Left lung (tissue), 10 donors: ENCODE data around the gene NUDT9. TPM values are rescaled to one million over a fixed set of nuclear protein-coding genes. Genes with fewer than 3 reads are reported as not detected.
A peak's percentile ranks its signal among the peaks of the same experiment; 100 is the strongest.
"Not testable (repeated sequence)": the region's sequence is repeated elsewhere in the genome, so short reads cannot be mapped to it uniquely, and the experiment has no call there.

ENCODE experiments used
- ATAC-seq: fragments of 200-7000 bp; cut with Tn5 transposase; one replicate; pipeline ENCODE4 v1.9.1; 2020; ENCODE audit warnings: moderate library complexity
- DNase-seq, 4 donors: peaks; one replicate each; pipeline ENCODE4 v3.0.0-alpha.2; 2013 to 2020
- H3K27ac ChIP-seq, 2 donors: fragments of 200-600 bp; sonication (generic) in 1 of 2; one replicate each; pipeline versions ENCODE4 v1.5.0 to v1.8.0; 2020 to 2021
- H3K27me3 ChIP-seq, 2 donors: fragments of 200-600 bp; sonication (generic) in 1 of 2; one replicate each; pipeline versions ENCODE4 v1.5.0 to v1.8.0; 2020 to 2021
- H3K36me3 ChIP-seq, 2 donors: fragments of 200-600 bp; sonication (generic) in 1 of 2; one replicate each; pipeline versions ENCODE4 v1.5.0 to v1.8.0; 2020 to 2021
- H3K4me1 ChIP-seq, 2 donors: fragments of 200-600 bp; one replicate each; pipeline ENCODE4 v1.8.0; 2021
- H3K4me3 ChIP-seq, 2 donors: fragments of 200-600 bp; sonication (generic) in 1 of 2; one replicate each; pipeline versions ENCODE4 v1.5.0 to v1.8.0; 2020 to 2021; ENCODE audit warnings: mild to moderate bottlenecking in 1 of 2
- H3K9me3 ChIP-seq, 2 donors: fragments of 200-600 bp; sonication (generic) in 1 of 2; one replicate each; pipeline versions ENCODE4 v1.5.0 to v1.8.0; 2020 to 2021
- intact Hi-C, 2 donors: fragments of 100-400 bp; cut with DNase I; formaldehyde crosslinking; loops; one replicate each; pipeline versions ENCODE4 v1.11.2 to v1.14.2; 2022
- polyA plus RNA-seq, 6 donors: library from polyadenylated mRNA; unstranded; fragments of 120-200 nt; gene quantifications; one replicate each; pipeline ENCODE4 v1.2.1, GENCODE V29; 2013; ENCODE audit not compliant: insufficient read length in 6 of 6
- total RNA-seq, 2 donors: library from RNA; stranded (reverse); fragmentation: NEBNext Ultra II Directional; extraction: Animal tissue kit (Norgen Biotek cat#: 25700); gene quantifications; one replicate each; pipeline ENCODE4 v1.2.1, GENCODE V29; 2021
- TF ChIP-seq, protein P1 (sequence below), 2 donors: fragments of 200-600 bp; sonication (generic) in 1 of 2; IDR thresholded peaks; one replicate each; pipeline versions ENCODE4 v1.5.0 to v1.8.0; 2021; ENCODE audit warnings: antibody characterized with exemption in 2 of 2
- donor health status: DM: no; HTN: yes; CAD: no.
- donor health status: DM: no; HTN: no; CAD: no.

NUDT9 gene
- total and polyA plus RNA-seq, 8 donors: 42.5 to 53.8 (median 49.2) TPM

DNA sequence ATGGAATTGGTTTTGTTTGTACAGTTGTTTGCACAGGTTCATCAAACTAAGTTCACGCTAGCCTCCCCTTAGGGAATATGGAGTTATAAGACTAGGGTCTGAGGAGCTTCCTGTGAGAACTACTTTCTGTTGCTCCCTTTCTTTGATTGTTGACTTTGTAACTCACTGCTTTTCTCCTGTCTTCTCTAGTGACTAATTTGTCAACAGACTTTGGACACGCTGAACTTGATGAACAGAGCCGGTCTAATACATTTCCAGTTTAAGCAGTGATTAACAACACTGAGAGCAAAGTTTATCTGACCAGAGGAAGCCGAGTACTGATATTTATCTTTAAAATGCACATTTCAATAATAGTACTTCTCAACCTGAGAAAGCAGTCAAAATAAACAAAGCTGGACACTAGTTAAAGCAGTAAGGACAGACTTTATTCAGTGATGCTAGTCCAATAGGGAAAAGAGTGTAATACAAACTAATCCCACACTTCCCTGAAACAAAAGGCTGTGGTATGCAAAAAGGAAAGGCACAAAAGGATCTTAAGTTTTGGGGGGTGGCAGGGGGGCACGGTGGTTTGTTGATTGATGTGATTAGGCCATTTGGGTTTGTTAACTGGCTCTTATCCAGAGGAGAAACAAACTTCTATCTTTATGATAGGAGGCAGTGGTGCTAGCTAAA is 2.7 kb upstream of the NUDT9 start:
- Histone ChIP-seq H3K9me3 (no peaks in the 10 kb centered on the region), H3K4me3 (no peak overlapping the region), H3K36me3 (no peaks in the 10 kb centered on the region), H3K27ac (no peak overlapping the region), H3K4me1 (peaks cover 1 to 23% of the 10 kb centered on the region in 2 donors), H3K27me3 (no peaks in the 10 kb centered on the region)
- TF ChIP-seq, protein P1, sequence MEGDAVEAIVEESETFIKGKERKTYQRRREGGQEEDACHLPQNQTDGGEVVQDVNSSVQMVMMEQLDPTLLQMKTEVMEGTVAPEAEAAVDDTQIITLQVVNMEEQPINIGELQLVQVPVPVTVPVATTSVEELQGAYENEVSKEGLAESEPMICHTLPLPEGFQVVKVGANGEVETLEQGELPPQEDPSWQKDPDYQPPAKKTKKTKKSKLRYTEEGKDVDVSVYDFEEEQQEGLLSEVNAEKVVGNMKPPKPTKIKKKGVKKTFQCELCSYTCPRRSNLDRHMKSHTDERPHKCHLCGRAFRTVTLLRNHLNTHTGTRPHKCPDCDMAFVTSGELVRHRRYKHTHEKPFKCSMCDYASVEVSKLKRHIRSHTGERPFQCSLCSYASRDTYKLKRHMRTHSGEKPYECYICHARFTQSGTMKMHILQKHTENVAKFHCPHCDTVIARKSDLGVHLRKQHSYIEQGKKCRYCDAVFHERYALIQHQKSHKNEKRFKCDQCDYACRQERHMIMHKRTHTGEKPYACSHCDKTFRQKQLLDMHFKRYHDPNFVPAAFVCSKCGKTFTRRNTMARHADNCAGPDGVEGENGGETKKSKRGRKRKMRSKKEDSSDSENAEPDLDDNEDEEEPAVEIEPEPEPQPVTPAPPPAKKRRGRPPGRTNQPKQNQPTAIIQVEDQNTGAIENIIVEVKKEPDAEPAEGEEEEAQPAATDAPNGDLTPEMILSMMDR (IDR thresholded peaks at IDR 0.05): no peak
- no peak for ATAC-seq
- intact Hi-C loops: no loop called here
- no peak for DNase-seq

DNA sequence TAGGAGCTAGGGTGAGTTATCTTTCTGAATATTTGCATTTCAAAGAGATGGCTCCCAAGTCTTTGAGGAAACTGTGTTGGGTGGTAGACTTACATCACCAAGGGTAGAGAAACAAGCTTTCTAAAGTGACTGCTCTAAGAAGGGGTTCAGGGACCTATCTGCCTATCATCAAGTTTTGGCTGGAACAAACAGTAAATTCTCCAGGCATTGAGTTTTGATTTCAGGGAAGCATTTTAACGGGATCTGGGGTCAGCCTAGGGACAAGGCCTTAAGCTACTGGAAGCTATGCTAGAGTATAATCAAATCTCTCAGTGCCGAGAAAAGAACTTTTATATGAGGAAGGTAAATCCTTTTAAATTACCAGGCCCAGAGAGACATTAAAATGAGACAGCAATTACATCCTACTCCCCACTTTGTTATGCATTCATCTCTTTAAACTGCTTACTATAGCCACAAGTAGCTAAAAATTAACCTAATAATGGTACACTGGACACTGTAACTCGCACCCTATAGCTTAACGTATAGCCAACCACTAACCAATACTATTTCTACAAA is 2.0 kb upstream of the NUDT9 start:
- intact Hi-C loops: no loop called here
- TF ChIP-seq, protein P1 (IDR thresholded peaks at IDR 0.05): no peak
- H3K4me3 ChIP-seq: no peak overlapping the region
- no peaks in the 10 kb centered on the region for H3K9me3 ChIP-seq
- H3K4me1 ChIP-seq: peaks cover 2 to 23% of the 10 kb centered on the region in 2 donors
- no peaks in the 10 kb centered on the region for H3K36me3 ChIP-seq
- ATAC-seq (no peak), DNase-seq (no peak)
- H3K27me3 ChIP-seq: no peaks in the 10 kb centered on the region
- no peak overlapping the region for H3K27ac ChIP-seq

DNA sequence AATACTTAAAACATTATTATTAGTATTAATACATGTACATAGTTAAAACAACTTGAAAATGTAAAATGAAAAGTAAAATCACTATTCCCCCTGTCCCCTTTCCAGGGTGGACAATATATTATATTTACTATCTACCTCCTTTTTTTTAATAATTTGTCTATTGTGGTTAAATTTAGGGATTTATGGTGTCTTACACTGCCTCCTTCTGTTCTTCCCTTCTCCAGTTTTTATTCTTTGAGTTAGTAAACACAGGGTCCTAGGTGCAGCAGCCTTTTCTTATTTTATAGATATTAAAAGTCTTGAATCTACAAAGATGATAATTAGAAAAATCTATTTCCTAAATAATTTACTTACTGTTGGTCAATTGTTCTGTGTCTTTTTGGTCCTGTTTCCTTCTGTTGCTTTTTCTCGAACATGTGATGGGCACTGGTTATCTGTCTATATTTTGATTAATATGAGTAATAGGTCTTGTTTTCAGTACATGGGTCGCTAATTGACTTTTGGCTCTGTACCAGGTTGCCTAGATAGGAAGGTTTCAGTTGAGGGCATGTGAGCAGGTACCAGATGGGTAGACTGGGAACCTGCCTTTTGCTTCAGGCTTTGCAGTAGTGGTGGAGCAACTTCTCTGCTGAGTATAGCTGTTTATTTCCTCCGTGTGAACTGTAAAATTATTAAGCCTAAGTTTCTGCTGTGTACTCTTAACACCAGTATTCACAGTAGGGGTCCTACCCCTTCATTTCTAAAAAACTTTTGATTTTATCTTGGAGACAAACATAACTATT is 1.1 kb downstream of the NUDT9 start:
- DNase-seq (peak in 2 of 4 donors; percentile 13 to 15), ATAC-seq (peak; percentile 9)
- TF ChIP-seq, protein P1 (IDR thresholded peaks at IDR 0.05): no peak
- intact Hi-C loops: no loop called here
- no peaks in the 10 kb centered on the region for H3K9me3 ChIP-seq
- H3K4me3 ChIP-seq: peak overlapping the region; percentile 69 to 72
- H3K27ac ChIP-seq: peak overlapping the region; percentile 90 to 94
- H3K4me1 ChIP-seq: peaks cover 2 to 37% of the 10 kb centered on the region in 2 donors
- H3K27me3 ChIP-seq: no peaks in the 10 kb centered on the region
- no peaks in the 10 kb centered on the region for H3K36me3 ChIP-seq

DNA sequence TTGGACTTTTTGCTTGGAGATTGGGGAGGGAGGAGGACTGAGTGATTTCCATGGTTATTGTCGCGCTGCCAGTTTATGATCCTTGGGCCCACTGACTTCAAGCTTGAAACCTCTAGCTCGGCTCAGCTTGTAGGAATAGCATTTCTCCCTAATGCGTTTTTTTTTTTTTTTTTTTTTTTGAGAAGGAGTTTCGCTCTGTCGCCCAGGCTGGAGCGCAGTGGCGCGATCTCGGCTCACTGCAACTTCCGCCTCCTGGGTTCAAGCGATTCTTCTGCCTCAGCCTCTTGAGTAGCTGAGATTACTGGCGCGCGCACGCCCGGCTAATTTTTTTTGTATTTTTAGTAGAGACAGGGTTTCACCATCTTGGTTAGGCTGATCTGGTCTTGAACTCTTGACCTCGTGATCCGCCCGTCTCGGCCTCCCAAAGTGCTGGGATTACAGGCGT is 1.7 kb downstream of the NUDT9 start:
- ATAC-seq, H3K27me3 ChIP-seq, H3K27ac ChIP-seq, H3K9me3 ChIP-seq, intact Hi-C loops, H3K36me3 ChIP-seq: not testable (repeated sequence)
- peak overlapping the region in 1 of 2 donors; percentile 69 for H3K4me3 ChIP-seq
- H3K4me1 ChIP-seq: peaks cover 2 to 37% of the 10 kb centered on the region in 2 donors
- peak in 1 of 4 donors; percentile 34 for DNase-seq

DNA sequence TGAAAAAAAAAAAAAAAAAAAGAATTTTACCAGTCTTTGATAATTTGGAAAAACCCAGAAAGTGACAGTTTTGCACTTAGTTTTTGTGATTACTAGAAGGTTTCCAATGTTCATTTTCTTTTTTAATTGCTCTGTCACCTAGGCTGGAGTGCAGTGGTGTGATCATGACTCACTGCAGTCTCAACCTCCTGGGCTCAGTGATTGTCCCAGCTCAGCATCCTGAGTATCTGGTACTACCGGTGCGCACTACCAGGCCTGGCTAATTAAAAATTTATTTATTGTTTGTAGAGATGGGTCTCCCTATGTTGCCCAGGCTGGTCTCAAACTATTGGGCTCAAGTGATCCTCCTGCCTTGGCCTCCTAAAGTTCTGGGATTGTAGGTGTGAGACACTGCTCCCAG is 3.3 kb downstream of the NUDT9 start:
- ATAC-seq: no peak
- H3K9me3 ChIP-seq: no peaks in the 10 kb centered on the region
- H3K36me3 ChIP-seq: no peaks in the 10 kb centered on the region
- no peaks in the 10 kb centered on the region for H3K27me3 ChIP-seq
- H3K4me1 ChIP-seq: peaks cover 2 to 37% of the 10 kb centered on the region in 2 donors
- no peak overlapping the region for H3K4me3 ChIP-seq
- no peak for DNase-seq
- TF ChIP-seq, protein P1 (IDR thresholded peaks at IDR 0.05): no peak
- no peak overlapping the region for H3K27ac ChIP-seq
- intact Hi-C loops: no loop called here
